SK-MEL-5 (cell line): ENCODE results near the gene MASP1. TPM values are rescaled to one million over a fixed set of nuclear protein-coding genes. Genes with fewer than 3 reads are reported as not detected.
"Not testable (repeated sequence)": the region's sequence is repeated elsewhere in the genome, so short reads cannot be mapped to it uniquely, and the experiment has no call there.

Source experiments
- DNase-seq: peaks from one replicate; pipeline ENCODE4 v3.0.0-alpha.2; 2016; ENCODE audit warnings: low read depth, low spot score
- in situ Hi-C: cut with HindIII; loops from 2 replicates; pipeline ENCODE4 v1.10.0; 2016; ENCODE audit warnings: low sequenced_read_pairs, high pct_unique_total_duplicates, low pct_unique_long_range_greater_than_20kb
- total RNA-seq: library from RNA; depleted of rRNA; stranded (reverse); fragments of >200 nt; shearing (Covaris generic); gene quantifications from 2 replicates; pipeline ENCODE4 v1.2.3, GENCODE V29; 2014

Gene MASP1
- total RNA-seq, 1 experiment from 2014 or later, result not detected

DNA sequence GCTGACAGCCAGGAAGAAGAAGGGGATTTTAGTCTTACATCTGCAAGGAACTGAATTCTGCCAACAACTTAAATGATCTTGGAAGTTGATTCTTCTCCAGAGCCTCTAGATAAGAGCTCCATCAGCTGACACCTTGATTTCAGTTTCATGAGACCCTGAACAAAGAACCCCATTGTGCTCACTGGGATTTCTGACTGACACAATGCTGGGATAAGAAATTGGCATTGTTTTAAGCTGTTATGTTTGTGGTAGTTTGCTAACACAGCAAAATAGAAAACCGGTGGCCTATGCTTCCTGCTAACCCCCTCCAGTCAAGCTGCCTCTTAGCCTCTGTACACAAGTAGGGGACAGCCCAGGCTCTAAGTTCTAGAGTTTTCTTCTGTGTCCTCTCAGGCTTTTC, 36.2 kb downstream of the MASP1 start:
- in situ Hi-C loops, result no loop called here
- DNase-seq, result peak; percentile 92

DNA sequence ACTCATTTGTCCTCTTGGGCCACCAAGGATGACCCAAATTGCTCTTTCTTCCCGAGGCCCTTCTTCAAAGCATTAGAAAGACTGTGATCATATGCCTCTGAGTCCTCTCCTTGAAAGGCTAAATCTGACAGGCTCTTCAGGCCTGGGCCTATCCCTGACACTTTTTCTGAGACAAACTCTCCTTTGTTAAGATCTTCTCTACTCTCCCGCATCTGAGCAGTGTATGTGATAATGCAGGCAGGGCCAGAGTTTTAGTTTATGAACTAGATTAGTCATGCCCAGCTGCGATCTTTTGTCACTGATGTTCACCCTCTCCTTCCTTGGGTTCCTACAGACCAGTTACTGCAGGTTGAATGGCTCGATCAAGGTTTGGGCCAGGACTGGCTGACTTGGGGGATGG, 39.2 kb downstream of the MASP1 start:
- in situ Hi-C loops, result no loop called here
- peak; percentile 81 for DNase-seq

GRCh38 chr3:187251599-187251998, 39.9 kb downstream of the MASP1 start:
- in situ Hi-C loops, result no loop called here
- DNase-seq, result no peak

- peak; percentile 21 for DNase-seq
- in situ Hi-C loops, result no loop called here
Measured at GRCh38 chr3:187247398-187247797, 44.1 kb downstream of the MASP1 start.

- no peak for DNase-seq
- in situ Hi-C loops, result no loop called here
Measured at GRCh38 chr3:187243933-187244524, 47.5 kb downstream of the MASP1 start.

DNA sequence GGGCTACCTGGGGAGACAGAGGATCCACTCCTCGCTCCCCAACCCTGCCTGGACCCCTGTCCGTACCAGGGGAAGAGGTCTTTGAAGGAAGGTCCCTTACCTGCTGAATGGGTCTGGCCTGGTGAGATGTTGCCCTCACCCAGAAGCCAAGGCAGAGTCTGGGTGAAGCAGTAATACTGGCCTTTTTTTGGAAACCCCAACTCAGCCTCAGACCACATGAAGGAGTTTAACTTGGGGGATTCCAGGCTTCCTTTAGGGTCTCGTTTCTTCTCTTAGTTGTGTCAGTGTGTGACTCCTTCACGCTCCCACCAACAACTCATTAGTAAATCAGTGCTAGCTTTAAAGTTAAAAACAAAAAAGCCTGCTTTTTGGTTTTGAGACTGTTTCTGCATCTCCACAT, 48.6 kb downstream of the MASP1 start:
- no peak for DNase-seq
- in situ Hi-C loops, result no loop called here

DNA sequence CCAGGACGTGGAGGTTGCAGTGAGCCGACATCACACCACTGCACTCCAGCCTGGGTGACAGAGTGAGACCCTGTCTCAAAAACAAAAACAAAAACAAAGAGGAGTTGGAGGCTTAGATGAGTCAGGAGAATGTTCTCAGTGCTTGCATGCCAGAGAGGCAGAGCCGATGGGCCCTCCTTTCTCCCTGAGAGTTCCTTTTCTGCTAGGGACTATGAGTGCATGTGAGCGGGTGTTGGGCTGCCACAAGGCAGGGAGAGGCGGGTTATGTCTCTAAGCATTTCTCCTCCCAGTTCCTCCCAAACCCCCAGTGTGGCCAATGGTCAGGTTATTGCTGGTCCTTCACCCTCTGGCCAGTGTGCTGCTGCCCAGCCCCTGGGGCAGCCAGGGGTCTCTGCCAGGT, 49.1 kb downstream of the MASP1 start:
- no peak for DNase-seq
- in situ Hi-C loops, result no loop called here

DNA sequence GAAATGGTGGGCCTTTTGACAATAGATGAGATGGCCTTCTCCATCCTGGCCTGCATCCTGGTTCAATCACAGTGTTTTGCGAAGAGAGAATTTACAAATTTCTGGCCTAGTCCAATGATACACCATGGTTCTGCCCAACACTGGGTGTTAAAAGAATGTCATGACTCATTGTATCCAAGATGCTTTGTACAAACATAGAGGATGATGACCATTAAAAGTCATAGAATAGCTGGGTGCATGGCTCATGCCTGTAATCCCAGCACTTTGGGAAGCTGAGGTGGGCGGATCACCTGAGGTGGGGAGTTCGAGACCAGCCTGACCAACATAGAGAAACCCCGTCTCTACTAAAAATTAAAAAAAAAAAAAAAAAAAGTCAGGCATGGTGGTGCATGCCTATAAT, 52.7 kb downstream of the MASP1 start:
- in situ Hi-C loops, DNase-seq: not testable (repeated sequence)

DNA sequence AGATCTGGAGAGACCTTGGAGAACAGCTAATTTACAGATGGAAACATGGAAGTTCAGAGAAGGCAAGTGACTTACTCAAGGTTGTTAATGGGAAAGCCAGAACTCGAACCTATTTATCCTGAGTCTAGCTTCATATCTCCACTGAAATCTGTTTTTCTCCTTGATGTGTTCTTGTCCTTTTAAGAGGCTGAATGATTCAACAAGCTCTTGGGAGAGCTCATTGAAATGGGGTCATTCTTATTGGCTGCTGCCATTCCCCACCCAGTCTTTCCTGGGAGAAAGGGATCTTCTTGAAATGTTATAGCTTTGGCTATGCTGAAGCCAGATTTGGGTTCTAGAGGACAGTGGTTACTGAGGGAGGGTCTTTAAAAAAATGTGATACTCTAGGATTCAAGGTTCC, 53.3 kb downstream of the MASP1 start:
- in situ Hi-C loops, result no loop called here

DNA sequence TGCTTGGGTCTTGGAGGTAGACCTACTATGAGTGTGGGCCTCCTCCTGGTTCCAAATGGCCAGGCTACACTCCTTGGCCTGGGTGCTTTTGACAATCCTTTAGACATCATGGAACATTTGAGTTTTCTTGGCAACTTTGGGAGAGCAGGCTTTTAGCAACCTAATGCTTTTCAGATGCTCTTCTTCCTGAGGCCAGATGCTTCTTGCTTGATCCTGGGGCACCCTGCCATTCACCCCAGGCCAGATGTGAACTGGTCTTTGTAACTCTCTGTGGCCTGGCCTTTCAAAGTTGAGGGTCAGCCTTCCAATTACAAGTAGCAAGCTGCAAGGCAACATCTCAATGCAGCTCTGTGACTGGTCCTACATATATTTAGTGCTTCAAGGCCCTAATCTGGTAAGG, 53.8 kb downstream of the MASP1 start:
- DNase-seq, result no peak
- in situ Hi-C loops, result no loop called here

More for the DNA sequence above, 53.3 kb downstream of the MASP1 start:
- DNase-seq, result no peak

DNA sequence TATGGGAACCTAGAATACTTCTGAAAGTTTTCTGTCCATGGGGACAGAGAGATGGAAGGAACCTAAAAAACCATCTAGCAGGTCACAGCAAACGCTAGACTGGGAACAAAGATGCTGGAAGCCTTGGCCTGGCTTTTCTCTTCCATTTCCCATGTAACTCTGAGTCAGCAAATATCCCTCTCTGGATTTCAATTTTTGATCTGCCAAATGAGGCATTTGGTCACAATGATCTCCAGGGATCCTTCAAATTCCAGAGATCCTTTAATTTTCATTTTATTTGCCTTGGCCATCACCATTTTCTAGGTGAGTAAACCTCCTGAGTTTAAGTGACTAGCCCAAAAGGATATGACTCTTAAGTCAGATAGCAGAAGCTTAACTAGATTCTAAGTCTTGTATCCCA, 54.6 kb downstream of the MASP1 start:
- DNase-seq, result no peak
- in situ Hi-C loops, result no loop called here

DNA sequence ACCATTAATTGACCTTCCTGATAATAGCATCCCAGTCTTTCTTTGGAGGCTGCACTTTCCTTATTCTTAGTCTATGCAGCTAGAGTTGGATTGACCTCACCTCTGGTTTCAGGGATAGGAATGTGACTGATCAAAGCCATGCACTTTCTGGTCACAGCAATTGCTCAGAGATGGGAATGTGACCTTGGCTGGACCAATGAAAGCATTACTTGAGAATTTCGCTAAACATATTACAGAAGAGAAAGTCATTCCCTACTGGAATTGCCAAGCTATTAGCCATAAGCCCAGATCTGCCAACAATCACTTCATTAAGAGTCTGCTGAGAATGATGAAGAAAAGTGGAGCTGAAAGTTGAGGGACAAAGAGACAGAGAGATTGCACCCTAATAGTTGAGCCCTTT, 61.5 kb downstream of the MASP1 start:
- DNase-seq, result no peak
- in situ Hi-C loops, result no loop called here

- no peak for DNase-seq
- in situ Hi-C loops, result no loop called here
Measured at GRCh38 chr3:187228740-187229139, 62.8 kb downstream of the MASP1 start.

GRCh38 chr3:187227658-187228258, 63.8 kb downstream of the MASP1 start:
- DNase-seq, result no peak

DNA sequence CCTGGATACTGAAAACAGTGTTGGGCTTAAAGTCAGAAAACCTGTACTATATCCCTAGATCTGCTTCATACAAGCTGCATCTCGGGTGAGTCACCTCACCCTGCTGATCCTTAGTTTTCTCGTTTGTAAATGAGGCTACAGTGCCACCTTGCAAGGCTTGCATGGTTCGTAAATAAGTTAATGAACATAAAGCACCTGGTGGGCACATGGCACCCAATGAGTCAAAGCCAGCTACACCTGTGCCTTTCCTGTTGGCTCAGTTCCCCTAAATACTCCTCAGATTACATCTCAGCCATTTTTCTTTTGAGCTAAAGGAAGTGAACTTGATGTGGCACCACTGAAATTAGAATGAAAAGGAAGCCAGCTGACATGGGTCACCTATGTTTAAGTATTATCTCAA, 67.7 kb downstream of the MASP1 start:
- in situ Hi-C loops, result no loop called here

More at GRCh38 chr3:187227658-187228258, 63.8 kb downstream of the MASP1 start:
- in situ Hi-C loops, result no loop called here

GRCh38 chr3:187222801-187223200, 68.7 kb downstream of the MASP1 start:
- no peak for DNase-seq
- in situ Hi-C loops, result no loop called here

More for the DNA sequence above, 67.7 kb downstream of the MASP1 start:
- DNase-seq, result no peak

DNA sequence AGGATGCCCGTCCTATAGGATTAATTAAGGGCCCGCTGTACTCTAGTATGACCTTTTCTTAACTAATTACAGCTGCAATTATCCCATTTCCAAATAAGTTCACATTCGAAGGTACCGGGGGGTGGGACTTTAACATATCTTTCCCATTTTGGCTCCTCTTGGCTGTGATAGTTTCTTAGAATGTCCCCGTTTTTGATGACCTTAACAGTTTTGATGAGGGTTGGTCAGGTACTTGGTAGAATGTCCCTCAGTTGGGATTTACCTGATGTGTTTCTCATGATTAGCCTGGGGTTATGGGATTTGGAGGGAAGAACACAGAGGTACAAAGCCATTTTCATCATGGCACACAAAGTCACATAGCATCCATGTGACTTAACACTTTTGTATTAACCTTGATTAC, 76.1 kb downstream of the MASP1 start:
- in situ Hi-C loops, result no loop called here
- DNase-seq, result no peak

- no peak for DNase-seq
- in situ Hi-C loops, result no loop called here
Measured at GRCh38 chr3:187213616-187214015, 77.9 kb downstream of the MASP1 start.

GRCh38 chr3:187212705-187213104, 78.8 kb downstream of the MASP1 start:
- in situ Hi-C loops, result no loop called here
- DNase-seq, result no peak

GRCh38 chr3:187212196-187212545, 79.4 kb downstream of the MASP1 start:
- in situ Hi-C loops, result no loop called here

More at GRCh38 chr3:187212196-187212545, 79.4 kb downstream of the MASP1 start:
- no peak for DNase-seq
